Liver (tissue), 3 donors: ENCODE results near the gene RGL1.

Experiments used
- EGR1 ChIP-seq, 2 donors: IDR thresholded peaks; 2 replicates each; pipeline ENCODE4 v1.6.1; 2016 to 2018; ENCODE audit warnings: antibody characterized with exemption in 2 of 2, low read depth in 2 of 2
- GABPA ChIP-seq, 2 donors: IDR thresholded peaks in 1 of 2; conservative IDR thresholded peaks in 1 of 2; 2 replicates each; pipeline ENCODE4 v1.6.1; 2016; ENCODE audit warnings: antibody characterized with exemption in 2 of 2, mild to moderate bottlenecking in 1 of 2, moderate library complexity in 1 of 2
- HNF4A ChIP-seq, 2 donors: conservative IDR thresholded peaks; 2 replicates each; pipeline ENCODE4 v1.6.1; 2016; ENCODE audit warnings: antibody characterized with exemption in 2 of 2, mild to moderate bottlenecking in 2 of 2
- JUND ChIP-seq, 2 donors: IDR thresholded peaks; 2 replicates each; pipeline ENCODE4 v1.6.1; 2016; ENCODE audit warnings: antibody characterized with exemption in 2 of 2
- RAD21 ChIP-seq, 2 donors: IDR thresholded peaks; 2 replicates each; pipeline ENCODE4 v1.6.1; 2016; ENCODE audit warnings: antibody characterized with exemption in 2 of 2, mild to moderate bottlenecking in 2 of 2
- RXRA ChIP-seq, 2 donors: IDR thresholded peaks; 2 replicates each; pipeline ENCODE4 v1.6.1; 2017 to 2018; ENCODE audit warnings: antibody characterized with exemption in 2 of 2, mild to moderate bottlenecking in 1 of 2
- TAF1 ChIP-seq: conservative IDR thresholded peaks from 2 replicates; pipeline ENCODE4 v1.6.1; 2016; ENCODE audit warnings: antibody characterized with exemption, mild to moderate bottlenecking
- YY1 ChIP-seq: IDR thresholded peaks from 2 replicates; pipeline ENCODE4 v1.6.1; 2016; ENCODE audit warnings: antibody characterized with exemption, mild to moderate bottlenecking
- TF ChIP-seq, protein P1 (sequence below): IDR thresholded peaks from 2 replicates; pipeline ENCODE4 v1.6.1; 2016; ENCODE audit warnings: antibody characterized with exemption
- TF ChIP-seq, protein P2 (sequence below): fragments of 150-350 bp; IDR thresholded peaks from 2 replicates; pipeline ENCODE4 v1.5.1; 2017; ENCODE audit warnings: improper control_type of control experiment, low read depth, low read length; ENCODE audit not compliant: missing input control
- TF ChIP-seq, protein P3 (sequence below): IDR thresholded peaks from 2 replicates; pipeline ENCODE4 v1.6.1; 2016; ENCODE audit warnings: antibody characterized with exemption, mild to moderate bottlenecking
- TF ChIP-seq, protein P4 (sequence below): IDR thresholded peaks from 2 replicates; pipeline ENCODE4 v1.6.1; 2016; ENCODE audit warnings: antibody characterized with exemption
- donor health status: healthy.
- donor health status: healthy.

DNA sequence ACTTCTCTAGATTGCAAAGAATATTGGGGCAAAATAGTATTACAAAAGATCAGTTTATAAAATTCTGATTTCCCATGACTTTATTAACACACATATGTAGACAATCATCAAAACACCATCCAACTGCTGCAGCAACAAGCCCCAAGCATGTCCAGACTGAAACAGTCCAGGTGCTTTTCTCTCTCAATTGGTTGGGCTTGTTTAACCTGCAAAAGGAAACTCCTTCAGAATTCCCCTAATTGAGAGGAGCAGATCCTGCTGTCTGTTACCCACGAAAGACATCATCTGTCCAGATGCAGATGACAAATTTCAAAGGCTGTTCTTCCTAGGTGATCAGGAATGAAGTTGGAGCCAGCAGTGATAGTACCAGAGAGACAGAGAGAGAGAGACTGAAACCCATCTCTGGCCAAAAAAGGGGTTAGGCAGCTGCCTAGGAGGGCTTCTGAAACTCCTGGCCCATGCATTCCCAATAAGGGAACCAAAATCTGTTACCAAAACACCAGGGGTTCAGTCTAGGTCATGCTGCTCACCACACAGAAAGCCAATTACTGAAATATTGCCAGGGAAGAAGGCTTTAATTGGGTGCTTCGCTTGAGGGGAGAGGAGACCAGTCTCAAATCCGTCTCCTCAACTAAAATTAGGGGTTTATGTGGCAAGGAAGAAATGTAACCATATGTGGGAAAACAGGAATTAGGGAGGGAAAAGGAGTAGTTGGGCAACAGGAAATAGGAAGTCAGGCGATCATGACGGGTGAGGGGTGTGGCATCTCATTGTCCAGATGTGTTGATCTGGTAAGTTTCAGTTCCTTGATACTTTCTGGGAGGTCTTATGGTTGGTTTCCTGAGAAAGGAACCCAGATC lies 34.7 kb upstream of the RGL1 start:
- TF ChIP-seq, protein P1, sequence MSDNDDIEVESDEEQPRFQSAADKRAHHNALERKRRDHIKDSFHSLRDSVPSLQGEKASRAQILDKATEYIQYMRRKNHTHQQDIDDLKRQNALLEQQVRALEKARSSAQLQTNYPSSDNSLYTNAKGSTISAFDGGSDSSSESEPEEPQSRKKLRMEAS, result no peak
- TF ChIP-seq, protein P2, sequence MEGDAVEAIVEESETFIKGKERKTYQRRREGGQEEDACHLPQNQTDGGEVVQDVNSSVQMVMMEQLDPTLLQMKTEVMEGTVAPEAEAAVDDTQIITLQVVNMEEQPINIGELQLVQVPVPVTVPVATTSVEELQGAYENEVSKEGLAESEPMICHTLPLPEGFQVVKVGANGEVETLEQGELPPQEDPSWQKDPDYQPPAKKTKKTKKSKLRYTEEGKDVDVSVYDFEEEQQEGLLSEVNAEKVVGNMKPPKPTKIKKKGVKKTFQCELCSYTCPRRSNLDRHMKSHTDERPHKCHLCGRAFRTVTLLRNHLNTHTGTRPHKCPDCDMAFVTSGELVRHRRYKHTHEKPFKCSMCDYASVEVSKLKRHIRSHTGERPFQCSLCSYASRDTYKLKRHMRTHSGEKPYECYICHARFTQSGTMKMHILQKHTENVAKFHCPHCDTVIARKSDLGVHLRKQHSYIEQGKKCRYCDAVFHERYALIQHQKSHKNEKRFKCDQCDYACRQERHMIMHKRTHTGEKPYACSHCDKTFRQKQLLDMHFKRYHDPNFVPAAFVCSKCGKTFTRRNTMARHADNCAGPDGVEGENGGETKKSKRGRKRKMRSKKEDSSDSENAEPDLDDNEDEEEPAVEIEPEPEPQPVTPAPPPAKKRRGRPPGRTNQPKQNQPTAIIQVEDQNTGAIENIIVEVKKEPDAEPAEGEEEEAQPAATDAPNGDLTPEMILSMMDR, result no peak
- TF ChIP-seq, protein P3, sequence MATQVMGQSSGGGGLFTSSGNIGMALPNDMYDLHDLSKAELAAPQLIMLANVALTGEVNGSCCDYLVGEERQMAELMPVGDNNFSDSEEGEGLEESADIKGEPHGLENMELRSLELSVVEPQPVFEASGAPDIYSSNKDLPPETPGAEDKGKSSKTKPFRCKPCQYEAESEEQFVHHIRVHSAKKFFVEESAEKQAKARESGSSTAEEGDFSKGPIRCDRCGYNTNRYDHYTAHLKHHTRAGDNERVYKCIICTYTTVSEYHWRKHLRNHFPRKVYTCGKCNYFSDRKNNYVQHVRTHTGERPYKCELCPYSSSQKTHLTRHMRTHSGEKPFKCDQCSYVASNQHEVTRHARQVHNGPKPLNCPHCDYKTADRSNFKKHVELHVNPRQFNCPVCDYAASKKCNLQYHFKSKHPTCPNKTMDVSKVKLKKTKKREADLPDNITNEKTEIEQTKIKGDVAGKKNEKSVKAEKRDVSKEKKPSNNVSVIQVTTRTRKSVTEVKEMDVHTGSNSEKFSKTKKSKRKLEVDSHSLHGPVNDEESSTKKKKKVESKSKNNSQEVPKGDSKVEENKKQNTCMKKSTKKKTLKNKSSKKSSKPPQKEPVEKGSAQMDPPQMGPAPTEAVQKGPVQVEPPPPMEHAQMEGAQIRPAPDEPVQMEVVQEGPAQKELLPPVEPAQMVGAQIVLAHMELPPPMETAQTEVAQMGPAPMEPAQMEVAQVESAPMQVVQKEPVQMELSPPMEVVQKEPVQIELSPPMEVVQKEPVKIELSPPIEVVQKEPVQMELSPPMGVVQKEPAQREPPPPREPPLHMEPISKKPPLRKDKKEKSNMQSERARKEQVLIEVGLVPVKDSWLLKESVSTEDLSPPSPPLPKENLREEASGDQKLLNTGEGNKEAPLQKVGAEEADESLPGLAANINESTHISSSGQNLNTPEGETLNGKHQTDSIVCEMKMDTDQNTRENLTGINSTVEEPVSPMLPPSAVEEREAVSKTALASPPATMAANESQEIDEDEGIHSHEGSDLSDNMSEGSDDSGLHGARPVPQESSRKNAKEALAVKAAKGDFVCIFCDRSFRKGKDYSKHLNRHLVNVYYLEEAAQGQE, result no peak
- no peak for TF ChIP-seq GABPA (IDR thresholded peaks at IDR 0.05 in 1 of 2, conservative IDR thresholded peaks at IDR 0.05 in 1 of 2)
- no peak for TF ChIP-seq YY1
- TF ChIP-seq, protein P4, sequence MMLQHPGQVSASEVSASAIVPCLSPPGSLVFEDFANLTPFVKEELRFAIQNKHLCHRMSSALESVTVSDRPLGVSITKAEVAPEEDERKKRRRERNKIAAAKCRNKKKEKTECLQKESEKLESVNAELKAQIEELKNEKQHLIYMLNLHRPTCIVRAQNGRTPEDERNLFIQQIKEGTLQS, result no peak
- TF ChIP-seq JUND (IDR thresholded peaks at IDR 0.05), result no peak
- no peak for TF ChIP-seq RAD21 (IDR thresholded peaks at IDR 0.05)
- no peak for TF ChIP-seq TAF1
- TF ChIP-seq HNF4A (conservative IDR thresholded peaks at IDR 0.05), result no peak
- TF ChIP-seq EGR1 (IDR thresholded peaks at IDR 0.05; ENCODE audit: low read depth in 2 of 2), result no peak
- no peak for TF ChIP-seq RXRA (IDR thresholded peaks at IDR 0.05)
